Type B pancreatic cell (in vitro differentiated cells): ENCODE results near the gene PITX1. TPM values are rescaled to one million over a fixed set of nuclear protein-coding genes. Genes with fewer than 3 reads are reported as not detected.

Experiments
- DNase-seq: peaks from one replicate; pipeline ENCODE4 v3.0.0; 2021; ENCODE audit warnings: mixed read lengths; ENCODE audit not compliant: unreplicated experiment; ENCODE audit errors: extremely low spot score
- H3K27ac Mint-ChIP-seq: 2 replicates; pipeline ENCODE4 v1.8.0; 2021; ENCODE audit warnings: mild to moderate bottlenecking, mixed read lengths
- H3K27me3 Mint-ChIP-seq: 2 replicates; pipeline ENCODE4 v1.8.0; 2021; ENCODE audit warnings: mixed read lengths
- H3K36me3 Mint-ChIP-seq: 2 replicates; pipeline ENCODE4 v1.8.0; 2021; ENCODE audit warnings: mixed read lengths
- H3K4me1 Mint-ChIP-seq: one replicate; pipeline ENCODE4 v1.8.0; 2021; ENCODE audit warnings: mixed read lengths; ENCODE audit not compliant: unreplicated experiment
- H3K4me3 Mint-ChIP-seq: 2 replicates; pipeline ENCODE4 v1.8.0; 2021; ENCODE audit warnings: mild to moderate bottlenecking, mixed read lengths
- H3K9me3 Mint-ChIP-seq: 2 replicates; pipeline ENCODE4 v1.8.0; 2021; ENCODE audit warnings: mixed read lengths
- CTCF ChIP-seq: fragments of 200-600 bp; sonication (generic); conservative IDR thresholded peaks from 2 replicates; pipeline ENCODE4 v1.5.0; 2021; ENCODE audit warnings: antibody characterized with exemption, mild to moderate bottlenecking
- total RNA-seq: library from RNA; stranded (reverse); gene quantifications from 2 replicates; pipeline ENCODE4 v1.2.1, GENCODE V29; 2021; ENCODE audit warnings: low replicate concordance

Gene PITX1
- total RNA-seq, 1 donor from 2014 or later = 6.3 TPM

DNA sequence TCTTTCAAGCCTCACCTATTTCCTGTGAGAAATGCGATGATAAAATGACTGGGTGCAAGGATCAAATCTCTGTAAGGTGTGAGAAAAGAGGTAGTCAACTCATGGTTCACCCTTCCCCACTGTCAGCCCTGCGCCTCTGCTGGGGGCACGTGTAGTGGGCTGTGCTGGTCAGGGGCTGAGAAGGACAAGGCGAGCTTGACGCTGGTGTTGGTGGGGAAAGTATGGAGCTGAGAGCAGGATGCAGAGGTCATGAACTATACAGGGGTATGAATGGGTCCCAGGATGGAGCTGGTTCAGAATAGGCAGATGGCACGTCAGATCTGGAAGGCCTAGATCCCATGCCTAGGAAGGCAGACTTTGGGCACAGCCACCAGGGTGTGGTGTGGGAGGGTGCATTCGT, 20.6 kb downstream of the PITX1 start:
- no peak for TF ChIP-seq CTCF
- no peak for DNase-seq
- no peaks in the 10 kb centered on the region for H3K9me3 Mint-ChIP-seq
- H3K27ac Mint-ChIP-seq = no peak overlapping the region
- peaks cover 35% of the 10 kb centered on the region for H3K27me3 Mint-ChIP-seq
- no peaks in the 10 kb centered on the region for H3K36me3 Mint-ChIP-seq
- no peaks in the 10 kb centered on the region for H3K4me1 Mint-ChIP-seq
- H3K4me3 Mint-ChIP-seq = no peak overlapping the region

GRCh38 chr5:135012951-135013391, 21.1 kb downstream of the PITX1 start:
- Mint-ChIP-seq H3K27ac (no peak overlapping the region), H3K9me3 (no peaks in the 10 kb centered on the region), H3K36me3 (no peaks in the 10 kb centered on the region), H3K27me3 (peaks cover 31% of the 10 kb centered on the region), H3K4me1 (no peaks in the 10 kb centered on the region), H3K4me3 (no peak overlapping the region)
- DNase-seq = no peak
- no peak for TF ChIP-seq CTCF

- no peak for DNase-seq
- Mint-ChIP-seq H3K36me3 (no peaks in the 10 kb centered on the region), H3K4me1 (no peaks in the 10 kb centered on the region), H3K27me3 (peaks cover 31% of the 10 kb centered on the region), H3K9me3 (no peaks in the 10 kb centered on the region), H3K4me3 (no peak overlapping the region), H3K27ac (no peak overlapping the region)
- no peak for TF ChIP-seq CTCF
These were observed 21.9 kb downstream of the PITX1 start for GRCh38 chr5:135012033-135012588.

GRCh38 chr5:135011355-135012032, 22.5 kb downstream of the PITX1 start:
- H3K9me3 Mint-ChIP-seq = no peaks in the 10 kb centered on the region
- H3K36me3 Mint-ChIP-seq = no peaks in the 10 kb centered on the region
- H3K4me1 Mint-ChIP-seq = no peaks in the 10 kb centered on the region
- no peak for TF ChIP-seq CTCF
- H3K27me3 Mint-ChIP-seq = peaks cover 35% of the 10 kb centered on the region
- H3K4me3 Mint-ChIP-seq = no peak overlapping the region
- H3K27ac Mint-ChIP-seq = no peak overlapping the region
- DNase-seq = no peak

GRCh38 chr5:135010502-135011354, 23.3 kb downstream of the PITX1 start:
- Mint-ChIP-seq H3K27me3 (peaks cover 31% of the 10 kb centered on the region), H3K9me3 (no peaks in the 10 kb centered on the region), H3K4me1 (no peaks in the 10 kb centered on the region), H3K4me3 (no peak overlapping the region), H3K36me3 (no peaks in the 10 kb centered on the region), H3K27ac (no peak overlapping the region)
- no peak for TF ChIP-seq CTCF
- no peak for DNase-seq
